Measurements from ENCODE around the gene UQCC2.

The UQCC2 gene

DNA sequence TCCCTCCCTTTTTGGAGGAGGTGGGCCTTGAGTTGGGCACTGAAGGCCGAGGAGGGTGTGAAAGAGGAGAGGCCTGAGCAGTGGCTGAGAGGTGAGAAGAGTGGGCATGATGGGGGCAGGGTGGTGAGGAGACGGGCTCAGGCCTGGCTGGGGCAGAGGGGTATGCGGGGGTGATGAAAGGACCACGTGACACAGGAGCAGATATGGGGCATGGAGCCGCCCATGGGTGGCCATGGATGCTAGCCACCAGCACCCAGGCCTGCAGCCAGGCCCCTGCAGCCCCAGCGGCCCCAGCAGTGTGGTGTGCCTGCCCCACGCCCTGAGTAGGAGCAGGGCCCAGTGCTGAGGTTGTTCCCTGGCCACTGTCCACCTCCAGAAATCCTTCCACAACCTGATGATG lies 26.5 kb downstream of the UQCC2 start:
- peaks cover 94% of the 10 kb centered on the region for H3K36me3 ChIP-seq (ENCODE audit: insufficient read depth, low read length)

DNA sequence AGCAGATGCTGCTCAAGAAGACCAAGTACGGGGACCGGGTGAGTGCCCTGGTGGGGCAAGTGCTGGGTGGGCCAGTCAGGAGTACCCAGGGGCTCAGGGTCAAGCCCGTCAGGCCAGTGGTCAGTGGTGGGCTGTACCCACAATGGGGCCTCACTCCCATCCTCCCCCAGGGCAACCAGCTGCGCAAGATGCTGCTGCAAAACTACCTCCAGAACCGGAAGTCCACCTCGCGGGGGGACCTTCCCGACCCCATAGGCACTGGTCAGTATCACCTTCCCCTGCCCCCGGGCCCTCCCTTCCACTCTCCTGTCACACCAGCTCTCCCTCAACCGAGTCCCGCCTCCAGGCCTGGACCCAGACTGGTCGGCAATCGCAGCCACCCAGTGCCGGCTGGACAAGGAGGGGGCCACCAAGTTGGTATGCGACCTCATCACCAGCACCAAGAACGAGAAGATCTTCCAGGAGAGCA lies 27.0 kb downstream of the UQCC2 start:
- Histone ChIP-seq H3K27ac (ENCODE audit: low read depth, low read length, poor library complexity, severe bottlenecking) (no peak overlapping the region), H4K20me1 (ENCODE audit: insufficient read depth, low read length) (no peaks in the 10 kb centered on the region), H2AFZ (ENCODE audit: low read length) (no peak overlapping the region), H3K27me3 (ENCODE audit: insufficient read depth, low read length) (no peaks in the 10 kb centered on the region), H3K9ac (ENCODE audit: low read length) (no peak overlapping the region), H3K4me3 (ENCODE audit: low read depth, low read length, poor library complexity, severe bottlenecking) (no peak overlapping the region), H3F3A (ENCODE audit: insufficient read depth, low read length) (no peaks in the 10 kb centered on the region), H3K9me3 (ENCODE audit: low read length) (no peaks in the 10 kb centered on the region), H3K4me2 (ENCODE audit: low read length) (no peak overlapping the region), H3K4me1 (ENCODE audit: insufficient read depth, low read length, severe bottlenecking) (no peaks in the 10 kb centered on the region), H3K36me3 (ENCODE audit: insufficient read depth, low read length) (peaks cover 94% of the 10 kb centered on the region), H3K79me2 (ENCODE audit: insufficient read depth, low read length) (no peaks in the 10 kb centered on the region), H3K9me2 (ENCODE audit: low read depth, low read length) (no peaks in the 10 kb centered on the region)
- no peak for TF ChIP-seq EZH2 (IDR thresholded peaks at IDR 0.05; ENCODE audit: borderline replicate concordance, low read length)
- TF ChIP-seq, protein P1, sequence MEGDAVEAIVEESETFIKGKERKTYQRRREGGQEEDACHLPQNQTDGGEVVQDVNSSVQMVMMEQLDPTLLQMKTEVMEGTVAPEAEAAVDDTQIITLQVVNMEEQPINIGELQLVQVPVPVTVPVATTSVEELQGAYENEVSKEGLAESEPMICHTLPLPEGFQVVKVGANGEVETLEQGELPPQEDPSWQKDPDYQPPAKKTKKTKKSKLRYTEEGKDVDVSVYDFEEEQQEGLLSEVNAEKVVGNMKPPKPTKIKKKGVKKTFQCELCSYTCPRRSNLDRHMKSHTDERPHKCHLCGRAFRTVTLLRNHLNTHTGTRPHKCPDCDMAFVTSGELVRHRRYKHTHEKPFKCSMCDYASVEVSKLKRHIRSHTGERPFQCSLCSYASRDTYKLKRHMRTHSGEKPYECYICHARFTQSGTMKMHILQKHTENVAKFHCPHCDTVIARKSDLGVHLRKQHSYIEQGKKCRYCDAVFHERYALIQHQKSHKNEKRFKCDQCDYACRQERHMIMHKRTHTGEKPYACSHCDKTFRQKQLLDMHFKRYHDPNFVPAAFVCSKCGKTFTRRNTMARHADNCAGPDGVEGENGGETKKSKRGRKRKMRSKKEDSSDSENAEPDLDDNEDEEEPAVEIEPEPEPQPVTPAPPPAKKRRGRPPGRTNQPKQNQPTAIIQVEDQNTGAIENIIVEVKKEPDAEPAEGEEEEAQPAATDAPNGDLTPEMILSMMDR (IDR thresholded peaks at IDR 0.05; ENCODE audit: low read length), result no peak

More for the DNA sequence above, 26.5 kb downstream of the UQCC2 start:
- no peaks in the 10 kb centered on the region for H3K9me3 ChIP-seq (ENCODE audit: low read length)
- H2AFZ ChIP-seq (ENCODE audit: low read length), result no peak overlapping the region
- H3K4me1 ChIP-seq (ENCODE audit: insufficient read depth, low read length, severe bottlenecking), result no peaks in the 10 kb centered on the region
- H4K20me1 ChIP-seq (ENCODE audit: insufficient read depth, low read length), result no peaks in the 10 kb centered on the region
- no peak overlapping the region for H3K9ac ChIP-seq (ENCODE audit: low read length)
- H3F3A ChIP-seq (ENCODE audit: insufficient read depth, low read length), result no peaks in the 10 kb centered on the region
- no peak overlapping the region for H3K4me2 ChIP-seq (ENCODE audit: low read length)
- no peaks in the 10 kb centered on the region for H3K9me2 ChIP-seq (ENCODE audit: low read depth, low read length)
- H3K4me3 ChIP-seq (ENCODE audit: low read depth, low read length, poor library complexity, severe bottlenecking), result no peak overlapping the region
- no peaks in the 10 kb centered on the region for H3K27me3 ChIP-seq (ENCODE audit: insufficient read depth, low read length)
- no peak overlapping the region for H3K27ac ChIP-seq (ENCODE audit: low read depth, low read length, poor library complexity, severe bottlenecking)
- H3K79me2 ChIP-seq (ENCODE audit: insufficient read depth, low read length), result no peaks in the 10 kb centered on the region
- TF ChIP-seq, protein P1 (IDR thresholded peaks at IDR 0.05; ENCODE audit: low read length), result no peak
- TF ChIP-seq EZH2 (IDR thresholded peaks at IDR 0.05; ENCODE audit: borderline replicate concordance, low read length), result no peak

DNA sequence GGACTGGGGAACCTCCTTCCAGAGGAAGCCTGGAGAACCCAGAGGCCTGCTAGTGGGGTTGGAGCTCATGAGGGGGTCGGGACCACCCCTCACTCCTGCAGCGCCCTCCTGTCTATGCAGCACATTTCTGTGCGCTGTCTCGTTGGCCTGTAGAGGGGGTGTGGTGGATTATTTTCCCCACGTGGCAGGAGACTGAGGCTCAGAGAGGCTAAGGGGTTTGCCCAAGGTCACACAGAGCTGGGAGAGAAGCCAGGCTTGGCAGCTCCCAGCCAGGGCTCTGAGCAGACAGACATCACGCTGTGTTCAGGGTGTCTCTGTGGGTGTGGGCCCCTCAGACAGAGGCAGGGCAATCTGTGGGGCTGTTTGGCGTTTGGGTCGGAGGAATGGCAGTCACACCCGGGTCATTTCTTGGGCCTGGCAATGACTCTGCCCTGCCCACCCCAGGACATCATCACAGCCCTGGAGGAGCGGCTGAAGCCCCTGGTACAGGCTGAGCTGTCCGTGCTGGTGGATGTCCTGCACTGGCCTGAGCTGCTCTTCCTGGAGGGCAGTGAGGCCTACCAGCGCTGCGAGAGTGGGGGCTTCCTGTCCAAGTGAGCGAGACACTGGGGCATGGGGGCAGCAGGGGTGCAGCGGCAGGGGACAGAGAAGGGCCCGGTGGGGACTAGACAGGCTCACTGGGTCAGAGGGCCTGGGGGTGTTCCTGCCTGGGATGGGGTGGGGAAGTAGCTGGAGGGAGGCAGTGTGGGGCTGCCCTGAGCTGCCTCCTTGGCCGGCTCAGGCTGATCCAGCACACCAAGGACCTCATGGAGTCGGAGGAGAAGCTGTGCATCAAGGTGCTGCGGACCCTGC lies 27.7 kb downstream of the UQCC2 start:
- no peaks in the 10 kb centered on the region for H3K27me3 ChIP-seq (ENCODE audit: insufficient read depth, low read length)
- no peak for TF ChIP-seq EZH2 (IDR thresholded peaks at IDR 0.05; ENCODE audit: borderline replicate concordance, low read length)
- TF ChIP-seq, protein P1 (IDR thresholded peaks at IDR 0.05; ENCODE audit: low read length), result no peak
- no peak overlapping the region for H3K9ac ChIP-seq (ENCODE audit: low read length)
- H3K9me2 ChIP-seq (ENCODE audit: low read depth, low read length), result no peaks in the 10 kb centered on the region
- no peaks in the 10 kb centered on the region for H3K4me1 ChIP-seq (ENCODE audit: insufficient read depth, low read length, severe bottlenecking)
- no peaks in the 10 kb centered on the region for H3K9me3 ChIP-seq (ENCODE audit: low read length)
- H3K4me2 ChIP-seq (ENCODE audit: low read length), result no peak overlapping the region
- no peaks in the 10 kb centered on the region for H3K79me2 ChIP-seq (ENCODE audit: insufficient read depth, low read length)
- no peaks in the 10 kb centered on the region for H4K20me1 ChIP-seq (ENCODE audit: insufficient read depth, low read length)
- H3K27ac ChIP-seq (ENCODE audit: low read depth, low read length, poor library complexity, severe bottlenecking), result no peak overlapping the region
- no peak overlapping the region for H2AFZ ChIP-seq (ENCODE audit: low read length)
- H3K36me3 ChIP-seq (ENCODE audit: insufficient read depth, low read length), result peaks cover 94% of the 10 kb centered on the region
- no peaks in the 10 kb centered on the region for H3F3A ChIP-seq (ENCODE audit: insufficient read depth, low read length)
- no peak overlapping the region for H3K4me3 ChIP-seq (ENCODE audit: low read depth, low read length, poor library complexity, severe bottlenecking)
